HepG2 (cell line): ENCODE results near the gene PSMB3. TPM values are rescaled to one million over a fixed set of nuclear protein-coding genes. Genes with fewer than 3 reads are reported as not detected.

Experiments
- CREM ChIP-seq, 2 experiments: sonication (generic) in 1 of 2; formaldehyde crosslinking in 1 of 2; IDR thresholded peaks; 2 replicates each; pipeline versions ENCODE4 v1.4.0 to v1.6.1; 2016 to 2020; ENCODE audit warnings: antibody characterized with exemption in 1 of 2, mild to moderate bottlenecking in 1 of 2, missing genetic modification reagents in 1 of 2
- DZIP1 ChIP-seq: sonication (generic); formaldehyde crosslinking; IDR thresholded peaks from 2 replicates; pipeline ENCODE4 v1.5.0; 2020; ENCODE audit warnings: mild to moderate bottlenecking, missing genetic modification reagents
- FOXK2 ChIP-seq: fragments of 450-650 bp; IDR thresholded peaks from 2 replicates; pipeline ENCODE4 v1.6.1; 2016
- HNRNPK ChIP-seq: fragments of 200-400 bp; formaldehyde crosslinking; IDR thresholded peaks from 2 replicates; pipeline ENCODE4 v1.6.1; 2018; ENCODE audit warnings: low read length, low read depth, moderate library complexity, mild to moderate bottlenecking; ENCODE audit not compliant: poor library complexity, severe bottlenecking
- KLF15 ChIP-seq: sonication (generic); formaldehyde crosslinking; IDR thresholded peaks from 2 replicates; pipeline ENCODE4 v1.8.1; 2023; ENCODE audit warnings: borderline replicate concordance, mild to moderate bottlenecking, inconsistent platforms, missing genetic modification reagents, mixed read lengths
- KLF6 ChIP-seq: IDR thresholded peaks from 2 replicates; pipeline ENCODE4 v1.8.0; 2016; ENCODE audit warnings: missing biosample characterization, missing genetic modification reagents
- RNF219 ChIP-seq: sonication (generic); formaldehyde crosslinking; IDR thresholded peaks from 2 replicates; pipeline ENCODE4 v1.5.0; 2020; ENCODE audit warnings: mild to moderate bottlenecking, missing genetic modification reagents
- TFDP2 ChIP-seq: sonication (generic); formaldehyde crosslinking; IDR thresholded peaks from 2 replicates; pipeline ENCODE4 v1.4.0; 2020; ENCODE audit warnings: missing genetic modification reagents
- THAP8 ChIP-seq: sonication (generic); formaldehyde crosslinking; IDR thresholded peaks from 2 replicates; pipeline ENCODE4 v1.5.1; 2020; ENCODE audit warnings: missing genetic modification reagents, mild to moderate bottlenecking, borderline replicate concordance
- ZC3H4 ChIP-seq: sonication (generic); formaldehyde crosslinking; IDR thresholded peaks from 2 replicates; pipeline ENCODE4 v1.4.0; 2020; ENCODE audit warnings: missing genetic modification reagents, borderline replicate concordance
- ZNF362 ChIP-seq: sonication (generic); formaldehyde crosslinking; IDR thresholded peaks from 2 replicates; pipeline ENCODE4 v1.4.0; 2020; ENCODE audit warnings: missing genetic modification reagents, mild to moderate bottlenecking, borderline replicate concordance
- ZSCAN29 ChIP-seq: sonication (generic); formaldehyde crosslinking; conservative IDR thresholded peaks from 2 replicates; pipeline ENCODE4 v1.4.0; 2020; ENCODE audit warnings: mild to moderate bottlenecking, missing genetic modification reagents
- polyA plus RNA-seq, 8 experiments: library from polyadenylated mRNA; depleted of rRNA in 3 of 8; stranded (reverse) in 7 of 8; unstranded in 1 of 8; fragments of >200 nt; fragmentation: Illumina TruSeq in 4 of 8; extraction: Trizol in 4 of 8; gene quantifications; 2 replicates each; pipeline versions ENCODE4 v1.2.1 to v1.2.3, GENCODE V29; 2011 to 2016; ENCODE audit warnings: low read depth in 4 of 8, missing spikeins in 1 of 8, mixed read lengths in 1 of 8; ENCODE audit not compliant: insufficient read depth in 1 of 8
- total RNA-seq, 5 experiments: library from RNA; depleted of rRNA; stranded (reverse); fragments of >200 nt; fragmentation: Illumina TruSeq; extraction: Trizol; gene quantifications; 2 replicates each; pipeline ENCODE4 v1.2.3, GENCODE V29; 2016; ENCODE audit warnings: low read depth in 1 of 5

The PSMB3 gene
- total and polyA plus RNA-seq, 2 of the 13 experiments (the other 11 are each of a cell fraction or from before 2014, with no cell fraction given) = 366 to 517 TPM

- TF ChIP-seq RNF219 (CRISPR knock-in tag) (no peak), FOXK2 (no peak), HNRNPK (no peak), KLF15 (no peak), ZC3H4 (CRISPR knock-in tag) (no peak), DZIP1 (CRISPR knock-in tag) (no peak), THAP8 (CRISPR knock-in tag) (no peak), CREM (IDR thresholded peaks at IDR 0.05) (no peak), CREM (CRISPR knock-in tag; IDR thresholded peaks at IDR 0.05) (no peak), ZNF362 (no peak), TFDP2 (0 out of 2 replicates have a peak, but pooled peaks have one; percentile 19), KLF6 (CRISPR knock-in tag) (peak; percentile 31; the same call in 1 of the 2 replicates), ZSCAN29 (CRISPR knock-in tag) (no peak)
Measured at GRCh38 chr17:38704606-38705522, 47.7 kb upstream of the PSMB3 start, which contains the start of gene MLLT6 (continued).
